HepG2 (cell line): Measurements from ENCODE around the gene MYH9. TPM values are rescaled to one million over a fixed set of nuclear protein-coding genes. Genes with fewer than 3 reads are reported as not detected.
A peak's percentile ranks its signal among the peaks of the same experiment; 100 is the strongest.

Experiments
- DDIT3 ChIP-seq: sonication (generic); formaldehyde crosslinking; IDR thresholded peaks from 2 replicates; pipeline ENCODE4 v1.4.0; 2020; ENCODE audit warnings: mild to moderate bottlenecking, missing genetic modification reagents
- HMG20A ChIP-seq: IDR thresholded peaks from 2 replicates; pipeline ENCODE4 v1.6.1; 2016; ENCODE audit warnings: borderline replicate concordance
- HMGA1 ChIP-seq: sonication (generic); formaldehyde crosslinking; conservative IDR thresholded peaks from 2 replicates; pipeline ENCODE4 v1.4.0; 2020; ENCODE audit warnings: missing genetic modification reagents
- NR2F1 ChIP-seq, 2 experiments: fragments of 450-650 bp in 1 of 2; formaldehyde crosslinking in 1 of 2; IDR thresholded peaks; 2 replicates each; pipeline versions ENCODE4 v1.5.0 to v1.6.1; 2016 to 2020; ENCODE audit warnings: mild to moderate bottlenecking in 1 of 2, missing compliant biosample characterization in 1 of 2, missing genetic modification reagents in 1 of 2, moderate library complexity in 1 of 2
- RERE ChIP-seq: IDR thresholded peaks from 2 replicates; pipeline ENCODE4 v1.6.1; 2016; ENCODE audit warnings: low read depth, missing genetic modification reagents, missing compliant biosample characterization
- TBL1XR1 ChIP-seq: fragments of 150-350 bp; IDR thresholded peaks from 2 replicates; pipeline ENCODE4 v1.6.1; 2014; ENCODE audit warnings: borderline replicate concordance, low read length; ENCODE audit not compliant: partially characterized antibody
- ZBTB1 ChIP-seq: sonication (generic); formaldehyde crosslinking; IDR thresholded peaks from 2 replicates; pipeline ENCODE4 v1.4.0; 2020; ENCODE audit warnings: missing genetic modification reagents, borderline replicate concordance
- ZNF318 ChIP-seq: sonication (generic); formaldehyde crosslinking; IDR thresholded peaks from 2 replicates; pipeline ENCODE4 v1.4.0; 2020; ENCODE audit warnings: mild to moderate bottlenecking, missing genetic modification reagents
- ZNF562 ChIP-seq: sonication (generic); formaldehyde crosslinking; IDR thresholded peaks from 2 replicates; pipeline ENCODE4 v1.8.0; 2022; ENCODE audit warnings: missing genetic modification reagents, borderline replicate concordance
- ZNF569 ChIP-seq: sonication (generic); formaldehyde crosslinking; IDR thresholded peaks from 2 replicates; pipeline ENCODE4 v1.5.0; 2020; ENCODE audit warnings: mild to moderate bottlenecking, missing genetic modification reagents, moderate library complexity, borderline replicate concordance
- ZNF782 ChIP-seq: sonication (generic); formaldehyde crosslinking; IDR thresholded peaks from 2 replicates; pipeline ENCODE4 v1.4.0; 2020; ENCODE audit warnings: missing genetic modification reagents, mild to moderate bottlenecking, borderline replicate concordance
- polyA plus RNA-seq, 8 experiments: library from polyadenylated mRNA; depleted of rRNA in 3 of 8; stranded (reverse) in 7 of 8; unstranded in 1 of 8; fragments of >200 nt; fragmentation: Illumina TruSeq in 4 of 8; extraction: Trizol in 4 of 8; gene quantifications; 2 replicates each; pipeline versions ENCODE4 v1.2.1 to v1.2.3, GENCODE V29; 2011 to 2016; ENCODE audit warnings: low read depth in 4 of 8, missing spikeins in 1 of 8, mixed read lengths in 1 of 8; ENCODE audit not compliant: insufficient read depth in 1 of 8
- total RNA-seq, 5 experiments: library from RNA; depleted of rRNA; stranded (reverse); fragments of >200 nt; fragmentation: Illumina TruSeq; extraction: Trizol; gene quantifications; 2 replicates each; pipeline ENCODE4 v1.2.3, GENCODE V29; 2016; ENCODE audit warnings: low read depth in 1 of 5
- TF ChIP-seq, protein P1 (sequence below): sonication (generic); formaldehyde crosslinking; conservative IDR thresholded peaks from 2 replicates; pipeline ENCODE4 v1.4.0; 2020; ENCODE audit warnings: missing genetic modification reagents

Gene MYH9
- total and polyA plus RNA-seq, 2 of the 13 experiments (the other 11 are each of a cell fraction or from before 2014, with no cell fraction given): 50.7 to 98.5 TPM

DNA sequence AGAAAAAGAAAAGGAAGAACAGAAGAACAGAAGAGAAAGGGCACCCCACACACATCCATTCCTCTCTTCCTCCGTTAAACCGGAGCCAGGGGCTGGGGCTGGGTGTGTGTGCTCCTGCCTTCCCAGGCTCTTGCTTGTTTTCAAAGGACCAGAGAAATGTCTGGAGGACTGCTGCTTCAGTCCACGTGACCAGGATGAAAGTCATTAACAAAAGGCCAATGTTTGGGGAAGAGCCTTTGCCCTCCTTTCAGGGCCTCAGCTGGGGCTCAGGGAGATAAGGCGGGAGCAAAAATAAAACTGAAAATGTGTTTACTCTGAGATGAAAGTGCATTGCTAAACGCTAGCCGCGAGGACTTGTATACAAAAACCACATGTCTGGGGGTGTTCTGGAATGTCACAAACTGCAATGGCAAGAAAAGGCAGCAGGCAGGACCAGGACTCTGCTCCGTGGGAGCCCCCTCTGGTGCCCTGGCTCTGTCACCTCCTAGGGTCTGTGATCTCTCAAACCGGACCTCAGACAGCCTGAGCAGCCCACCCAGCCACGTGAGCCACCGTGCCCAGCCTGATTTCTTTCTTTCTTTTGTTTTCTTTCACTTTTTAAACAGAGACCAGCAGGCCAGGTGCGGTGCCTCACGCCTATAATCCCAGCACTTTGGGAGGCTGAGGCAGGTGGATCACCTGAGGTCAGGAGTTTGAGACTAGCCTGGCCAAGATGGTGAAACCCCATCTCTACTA, 31.6 kb upstream of the MYH9 start (continued):
- peak; percentile 95 for TF ChIP-seq RERE (CRISPR knock-in tag)
- no peak for TF ChIP-seq ZNF562
- TF ChIP-seq HMGA1: no peak
- TF ChIP-seq ZNF318: no peak
- TF ChIP-seq, protein P1, sequence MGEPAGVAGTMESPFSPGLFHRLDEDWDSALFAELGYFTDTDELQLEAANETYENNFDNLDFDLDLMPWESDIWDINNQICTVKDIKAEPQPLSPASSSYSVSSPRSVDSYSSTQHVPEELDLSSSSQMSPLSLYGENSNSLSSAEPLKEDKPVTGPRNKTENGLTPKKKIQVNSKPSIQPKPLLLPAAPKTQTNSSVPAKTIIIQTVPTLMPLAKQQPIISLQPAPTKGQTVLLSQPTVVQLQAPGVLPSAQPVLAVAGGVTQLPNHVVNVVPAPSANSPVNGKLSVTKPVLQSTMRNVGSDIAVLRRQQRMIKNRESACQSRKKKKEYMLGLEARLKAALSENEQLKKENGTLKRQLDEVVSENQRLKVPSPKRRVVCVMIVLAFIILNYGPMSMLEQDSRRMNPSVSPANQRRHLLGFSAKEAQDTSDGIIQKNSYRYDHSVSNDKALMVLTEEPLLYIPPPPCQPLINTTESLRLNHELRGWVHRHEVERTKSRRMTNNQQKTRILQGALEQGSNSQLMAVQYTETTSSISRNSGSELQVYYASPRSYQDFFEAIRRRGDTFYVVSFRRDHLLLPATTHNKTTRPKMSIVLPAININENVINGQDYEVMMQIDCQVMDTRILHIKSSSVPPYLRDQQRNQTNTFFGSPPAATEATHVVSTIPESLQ (CRISPR knock-in tag): no peak
- TF ChIP-seq DDIT3: no peak
- no peak for TF ChIP-seq ZNF782
- TF ChIP-seq ZNF569 (CRISPR knock-in tag): 0 out of 2 replicates have a peak, but pooled peaks have one; percentile 49
- TF ChIP-seq HMG20A (CRISPR knock-in tag): peak; percentile 89
- TF ChIP-seq ZBTB1 (CRISPR knock-in tag): no peak
- TF ChIP-seq NR2F1 (CRISPR knock-in tag; IDR thresholded peaks at IDR 0.05): peak; percentile 54 to 55; a peak in 3 of 4 replicates
- peak; percentile 95 for TF ChIP-seq TBL1XR1
